Gastroesophageal sphincter (tissue), 3 donors: ENCODE data around the gene SRI.

ENCODE experiments used
- CTCF ChIP-seq, 4 experiments: fragments of 200-600 bp in 2 of 4; fragments of 450-650 bp in 2 of 4; sonication (generic) in 1 of 4; IDR thresholded peaks; one replicate each; pipeline ENCODE4 v1.5.1; 2017 to 2019; ENCODE audit warnings: antibody characterized with exemption in 4 of 4, mild to moderate bottlenecking in 2 of 4, moderate library complexity in 2 of 4
- POLR2AphosphoS5 ChIP-seq: sonication (generic); formaldehyde crosslinking; IDR thresholded peaks from one replicate; pipeline ENCODE4 v1.6.1; 2017; ENCODE audit warnings: antibody characterized with exemption

DNA sequence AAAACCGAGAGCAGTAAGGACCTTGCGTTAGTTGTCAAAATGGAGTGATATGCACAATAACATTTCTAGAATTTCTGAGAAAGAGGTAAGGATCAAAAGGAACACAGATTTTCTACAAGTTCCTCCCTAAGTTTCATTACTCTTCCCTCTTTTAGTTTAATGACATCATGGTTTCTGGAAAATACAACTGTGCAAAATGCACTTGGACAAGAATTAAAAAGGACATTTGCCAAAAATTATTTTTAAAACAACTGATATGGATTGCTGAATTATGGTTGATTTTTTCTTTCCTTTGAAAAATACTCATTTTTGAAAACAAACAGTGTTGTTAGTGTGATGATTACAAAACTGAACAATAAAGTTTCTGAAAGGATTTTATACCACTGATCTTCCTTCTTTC, 52.1 kb downstream of the SRI start:
- TF ChIP-seq CTCF (IDR thresholded peaks at IDR 0.05) (no peak), POLR2AphosphoS5 (no peak)
